NB4 (cell line): ENCODE measurements around the gene OSBPL10.

ENCODE experiments used
- CTCF ChIP-seq: IDR thresholded peaks from one replicate; pipeline ENCODE4 v1.5.1; 2012; ENCODE audit warnings: low read depth, low read length
- POLR2A ChIP-seq: IDR thresholded peaks from 2 replicates; pipeline ENCODE4 v1.6.1; 2011; ENCODE audit warnings: mild to moderate bottlenecking; ENCODE audit not compliant: insufficient read length; ENCODE audit errors: extremely low read depth

GRCh38 chr3:31808143-31808720, 172.8 kb downstream of the OSBPL10 start:
- TF ChIP-seq CTCF (no peak), POLR2A (no peak)
